Measurements from ENCODE around the gene CYP19A1.

CYP19A1 gene

DNA sequence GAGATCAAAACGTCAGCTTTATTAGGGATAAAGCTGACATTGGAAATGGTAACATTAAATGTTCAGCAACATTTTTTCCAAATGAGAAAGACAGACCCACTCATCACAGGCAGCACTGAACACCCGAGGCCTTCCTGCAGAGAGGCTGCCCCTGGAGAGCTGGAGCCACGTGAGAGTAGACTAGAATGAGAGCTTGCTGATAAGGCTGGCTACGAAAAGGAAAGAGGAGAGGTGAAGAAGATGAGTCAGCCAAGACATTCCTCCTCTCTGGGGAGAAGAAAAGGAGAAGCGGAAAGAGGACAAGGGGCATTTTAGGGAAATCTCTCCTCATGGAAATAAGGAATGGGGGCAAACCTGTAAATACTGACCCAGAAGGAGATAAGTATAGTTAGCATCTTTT, 7.3 kb downstream of the CYP19A1 start:
- Histone ChIP-seq H3K9me3 (no peaks in the 10 kb centered on the region), H3K27me3 (no peaks in the 10 kb centered on the region), H3K4me1 (peaks cover 12% of the 10 kb centered on the region; the same call in 1 of the 2 replicates), H3K27ac (no peak overlapping the region), H3K4me3 (no peak overlapping the region), H3K4me2 (no peak overlapping the region), H3K36me3 (no peaks in the 10 kb centered on the region), H3K9ac (no peak overlapping the region), H4K20me1 (no peaks in the 10 kb centered on the region)
- no peak for TF ChIP-seq Cebpa-rat (IDR thresholded peaks at IDR 0.05)

DNA sequence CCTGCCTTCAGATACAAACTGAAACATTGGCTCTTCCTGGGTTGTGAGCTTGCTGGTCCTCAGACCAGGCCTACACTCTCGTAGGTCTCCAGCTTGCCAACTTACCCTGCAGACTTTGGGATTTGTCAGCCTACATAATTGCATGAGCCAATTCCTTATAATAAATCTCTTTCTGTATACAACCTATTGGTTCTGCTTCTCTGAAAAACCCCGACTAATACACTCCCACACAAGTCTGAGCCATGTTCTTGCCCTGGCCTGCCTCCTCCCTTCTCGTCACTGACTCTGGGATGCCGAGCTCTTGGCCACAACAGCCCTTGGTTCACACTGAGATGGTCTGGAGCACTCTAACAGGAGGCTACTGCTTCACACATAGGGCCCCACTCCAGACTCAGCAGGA, 9.5 kb downstream of the CYP19A1 start:
- Histone ChIP-seq H3K27ac (no peak overlapping the region), H3K9me3 (no peaks in the 10 kb centered on the region), H3K27me3 (no peaks in the 10 kb centered on the region), H4K20me1 (no peaks in the 10 kb centered on the region), H3K4me1 (peaks cover 4% of the 10 kb centered on the region; the same call in 1 of the 2 replicates), H3K4me3 (no peak overlapping the region), H3K4me2 (no peak overlapping the region), H3K36me3 (no peaks in the 10 kb centered on the region), H3K9ac (no peak overlapping the region)
- TF ChIP-seq Cebpa-rat (IDR thresholded peaks at IDR 0.05), result no peak

- Histone ChIP-seq H3K36me3 (no peaks in the 10 kb centered on the region), H3K27ac (no peak overlapping the region), H3K27me3 (no peaks in the 10 kb centered on the region), H3K9me3 (no peaks in the 10 kb centered on the region), H3K4me2 (no peak overlapping the region), H3K4me3 (no peak overlapping the region), H3K4me1 (no peaks in the 10 kb centered on the region), H4K20me1 (no peaks in the 10 kb centered on the region), H3K9ac (no peak overlapping the region)
- TF ChIP-seq Cebpa-rat (IDR thresholded peaks at IDR 0.05), result no peak
Measured at GRCh38 chr15:51327081-51327480, 11.3 kb downstream of the CYP19A1 start.

- H4K20me1 ChIP-seq, result no peaks in the 10 kb centered on the region
- H3K27ac ChIP-seq, result no peak overlapping the region
- no peak overlapping the region for H3K4me3 ChIP-seq
- H3K9me3 ChIP-seq, result no peaks in the 10 kb centered on the region
- H3K4me1 ChIP-seq, result no peaks in the 10 kb centered on the region
- no peaks in the 10 kb centered on the region for H3K36me3 ChIP-seq
- H3K4me2 ChIP-seq, result no peak overlapping the region
- TF ChIP-seq Cebpa-rat (IDR thresholded peaks at IDR 0.05), result no peak
- H3K27me3 ChIP-seq, result no peaks in the 10 kb centered on the region
- no peak overlapping the region for H3K9ac ChIP-seq
Measured at GRCh38 chr15:51325167-51325566, 13.2 kb downstream of the CYP19A1 start.

DNA sequence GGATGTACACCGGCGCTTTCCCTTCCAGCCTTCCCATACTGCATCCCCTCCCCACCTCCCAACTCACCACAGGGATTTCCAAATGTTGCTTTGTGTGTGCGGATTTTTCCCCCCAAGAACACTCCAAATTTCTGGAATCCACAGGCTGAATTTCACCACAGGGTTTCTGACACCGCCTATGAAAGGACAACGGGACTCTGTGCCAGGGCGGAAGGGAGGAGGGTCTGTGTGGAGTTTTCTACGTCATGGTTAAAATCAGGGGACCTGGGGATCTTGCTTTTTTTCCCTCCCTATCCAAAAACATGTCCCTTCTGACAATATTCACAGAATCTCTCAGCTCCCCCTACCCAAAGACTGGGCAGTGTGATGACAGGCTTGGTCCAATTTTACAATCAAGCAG, 14.6 kb downstream of the CYP19A1 start:
- Histone ChIP-seq H3K27me3 (no peaks in the 10 kb centered on the region), H3K36me3 (no peaks in the 10 kb centered on the region), H3K9me3 (no peaks in the 10 kb centered on the region), H3K4me3 (no peak overlapping the region), H3K4me2 (no peak overlapping the region), H3K4me1 (no peaks in the 10 kb centered on the region), H4K20me1 (no peaks in the 10 kb centered on the region), H3K27ac (no peak overlapping the region), H3K9ac (no peak overlapping the region)
- TF ChIP-seq Cebpa-rat (IDR thresholded peaks at IDR 0.05), result no peak

DNA sequence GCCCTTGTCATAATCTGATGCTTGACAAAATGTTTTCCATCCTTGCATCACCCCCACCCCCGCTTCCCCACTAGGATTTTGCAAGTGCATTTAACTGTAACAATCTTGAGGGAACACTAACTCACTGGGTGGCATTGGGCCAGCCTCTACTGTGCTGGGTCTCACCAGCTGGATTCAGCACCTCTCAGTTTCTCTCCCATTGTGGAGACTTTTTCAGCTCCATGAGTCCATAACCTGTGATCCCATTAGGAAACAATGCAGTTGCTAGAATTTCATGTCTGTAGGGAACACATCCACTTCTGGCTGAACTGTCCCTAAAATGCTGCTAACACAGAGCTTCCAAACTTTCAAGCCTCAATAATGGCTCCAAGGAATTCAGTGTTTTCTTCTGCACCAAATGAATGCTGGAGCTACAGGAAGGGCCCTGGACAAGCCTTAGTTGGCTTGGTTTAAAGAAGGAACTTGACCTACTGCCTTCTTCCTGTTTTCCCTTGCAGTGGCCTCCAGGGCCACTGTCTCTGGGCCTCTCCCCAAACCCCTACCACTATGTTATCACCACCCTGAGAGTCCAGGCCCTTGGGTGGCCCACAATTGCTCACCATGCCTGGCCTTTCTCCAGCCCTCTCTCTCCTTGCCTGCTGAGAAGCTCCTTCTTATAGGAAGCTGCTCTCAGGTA, 15.6 kb downstream of the CYP19A1 start:
- Histone ChIP-seq H4K20me1 (no peaks in the 10 kb centered on the region), H3K4me2 (no peak overlapping the region), H3K4me3 (no peak overlapping the region), H3K4me1 (no peaks in the 10 kb centered on the region), H3K9ac (no peak overlapping the region), H3K27me3 (no peaks in the 10 kb centered on the region), H3K36me3 (no peaks in the 10 kb centered on the region), H3K9me3 (no peaks in the 10 kb centered on the region), H3K27ac (no peak overlapping the region)
- no peak for TF ChIP-seq Cebpa-rat (IDR thresholded peaks at IDR 0.05)

DNA sequence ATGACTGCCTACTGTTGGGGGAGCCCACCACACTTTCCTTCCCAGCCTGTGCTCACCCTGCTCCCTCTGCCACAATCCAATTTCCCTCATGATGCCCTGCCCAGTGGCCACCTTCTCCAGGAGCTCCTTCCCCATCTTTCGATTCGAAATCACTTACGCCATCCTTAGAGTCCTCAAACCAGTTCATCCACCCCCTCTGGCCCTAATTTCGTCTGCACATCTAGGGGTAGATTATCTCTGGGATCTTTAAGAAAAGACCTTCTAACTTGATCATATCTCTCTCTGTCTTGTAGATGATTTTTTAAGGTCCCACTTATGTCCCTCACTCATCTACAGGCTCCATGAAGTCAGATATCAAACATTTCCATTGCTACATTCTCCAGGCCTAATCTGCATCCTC, 17.1 kb downstream of the CYP19A1 start:
- H3K9ac ChIP-seq, result no peak overlapping the region
- H3K4me1 ChIP-seq, result no peaks in the 10 kb centered on the region
- H3K27ac ChIP-seq, result no peak overlapping the region
- no peak for TF ChIP-seq Cebpa-rat (IDR thresholded peaks at IDR 0.05)
- no peaks in the 10 kb centered on the region for H3K27me3 ChIP-seq
- no peaks in the 10 kb centered on the region for H3K9me3 ChIP-seq
- H3K4me3 ChIP-seq, result no peak overlapping the region
- H4K20me1 ChIP-seq, result no peaks in the 10 kb centered on the region
- no peaks in the 10 kb centered on the region for H3K36me3 ChIP-seq
- H3K4me2 ChIP-seq, result no peak overlapping the region

GRCh38 chr15:51320843-51321242, 17.6 kb downstream of the CYP19A1 start:
- H4K20me1 ChIP-seq, result no peaks in the 10 kb centered on the region
- no peak overlapping the region for H3K27ac ChIP-seq
- no peaks in the 10 kb centered on the region for H3K36me3 ChIP-seq
- no peak overlapping the region for H3K9ac ChIP-seq
- no peaks in the 10 kb centered on the region for H3K9me3 ChIP-seq
- no peak overlapping the region for H3K4me3 ChIP-seq
- no peaks in the 10 kb centered on the region for H3K27me3 ChIP-seq
- H3K4me2 ChIP-seq, result no peak overlapping the region
- TF ChIP-seq Cebpa-rat (IDR thresholded peaks at IDR 0.05), result no peak
- H3K4me1 ChIP-seq, result no peaks in the 10 kb centered on the region

DNA sequence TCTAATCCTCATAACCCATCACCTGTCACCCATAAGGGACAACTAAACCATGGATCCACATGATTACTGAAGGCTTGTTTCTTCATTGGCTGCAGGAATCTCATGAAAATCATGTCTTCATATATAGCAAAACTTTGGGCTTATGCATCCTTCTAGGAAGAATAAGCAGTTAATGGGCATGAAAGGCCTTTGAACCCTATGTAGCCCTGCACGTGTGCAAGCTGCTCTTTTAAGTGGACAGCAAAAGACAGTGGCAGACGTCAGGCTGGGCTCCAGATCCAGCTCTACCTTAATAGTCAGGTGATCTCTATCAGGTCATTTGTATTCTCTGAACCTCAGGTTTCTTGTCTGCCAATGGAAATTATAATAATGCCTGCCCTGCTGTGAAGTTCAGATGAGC, 18.9 kb downstream of the CYP19A1 start:
- H3K4me1 ChIP-seq, result no peaks in the 10 kb centered on the region

DNA sequence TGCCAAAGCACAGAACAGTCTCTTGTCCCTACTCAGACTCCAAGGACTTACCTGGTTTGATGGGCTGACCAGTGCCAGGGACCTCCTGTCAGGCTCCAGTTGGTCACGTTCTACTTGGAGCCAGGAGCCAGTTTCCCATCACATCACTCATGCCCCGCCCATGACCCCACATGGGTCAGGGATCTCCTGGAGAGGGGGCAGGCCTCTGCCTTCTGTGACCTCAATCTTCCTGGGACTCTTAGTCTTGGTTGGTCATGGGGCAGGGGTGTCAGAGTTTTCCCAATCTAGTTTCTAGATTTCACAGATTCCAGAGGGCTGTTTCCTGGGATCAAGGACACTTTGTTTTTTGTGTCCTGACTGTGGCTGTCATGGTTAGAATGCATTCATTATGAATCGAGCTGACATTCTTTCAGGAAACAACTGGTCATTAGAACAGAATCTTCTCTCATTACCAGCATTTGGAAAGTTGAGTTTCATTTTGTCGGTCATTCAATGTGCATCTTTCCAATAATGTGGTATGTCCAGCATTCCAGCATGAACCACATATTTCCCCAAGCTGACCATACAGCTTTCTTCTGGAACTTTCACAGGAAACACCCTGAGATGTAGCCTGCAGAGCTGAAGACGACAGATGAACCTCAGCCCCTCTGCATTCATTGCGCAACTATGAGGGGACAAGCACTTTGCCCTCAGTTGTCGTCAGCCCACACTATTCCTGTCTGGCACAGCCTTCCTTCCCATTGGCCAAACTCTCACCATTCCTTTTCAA, 19.8 kb downstream of the CYP19A1 start:
- peak; percentile 73 for TF ChIP-seq Cebpa-rat (IDR thresholded peaks at IDR 0.05)

More for the DNA sequence above, 18.9 kb downstream of the CYP19A1 start:
- Histone ChIP-seq H3K4me2 (no peak overlapping the region), H3K27ac (no peak overlapping the region), H3K27me3 (no peaks in the 10 kb centered on the region), H4K20me1 (no peaks in the 10 kb centered on the region), H3K36me3 (no peaks in the 10 kb centered on the region), H3K9ac (no peak overlapping the region), H3K9me3 (no peaks in the 10 kb centered on the region), H3K4me3 (no peak overlapping the region)
- no peak for TF ChIP-seq Cebpa-rat (IDR thresholded peaks at IDR 0.05)

More for the DNA sequence above, 19.8 kb downstream of the CYP19A1 start:
- H3K4me2 ChIP-seq, result no peak overlapping the region
- H3K9ac ChIP-seq, result no peak overlapping the region
- no peaks in the 10 kb centered on the region for H3K4me1 ChIP-seq
- no peak overlapping the region for H3K4me3 ChIP-seq
- no peaks in the 10 kb centered on the region for H3K9me3 ChIP-seq
- no peaks in the 10 kb centered on the region for H4K20me1 ChIP-seq
- H3K27me3 ChIP-seq, result no peaks in the 10 kb centered on the region
- no peak overlapping the region for H3K27ac ChIP-seq
- H3K36me3 ChIP-seq, result no peaks in the 10 kb centered on the region

Data from BLaER1 (cell line).